K562 (cell line): ENCODE measurements around the gene KRT34. TPM values are rescaled to one million over a fixed set of nuclear protein-coding genes. Genes with fewer than 3 reads are reported as not detected.

Experiments
- ATAC-seq: fragments of 200-7000 bp; cut with Tn5 transposase; 3 replicates; pipeline ENCODE4 v1.9.1; 2020; ENCODE audit warnings: moderate library complexity
- BruUV-seq: library from RNA; stranded (reverse); fragments of 400-500 nt; replicated peaks from 2 replicates; lab custom pipeline; 2021; lab: Mats Ljungman, UMichigan
- CTCF ChIA-PET: fragments of 300-600 bp; formaldehyde crosslinking; extraction: SDS; loops from one replicate; lab custom pipeline; 2021; ENCODE audit warnings: low intra/inter-chr PET ratio; lab: Yijun Ruan, JAX
- POLR2A ChIA-PET: fragments of 300-600, 350-650 bp; sonication (Branson Sonifier 250); formaldehyde crosslinking; extraction: SDS; loops from one replicate; lab custom pipeline; 2021; ENCODE audit warnings: antibody characterized with exemption, inconsistent platforms; lab: Yijun Ruan, JAX
- DNase-seq, 4 experiments: peaks; one replicate each; pipeline versions ENCODE4 v3.0.0 to v3.0.0-alpha.2; 2011 to 2018; ENCODE audit warnings: low spot score in 3 of 4, mixed read lengths in 3 of 4; ENCODE audit errors: extremely low read depth in 1 of 4
- FAIRE-seq: peaks from 2 replicates; lab custom pipeline; 2011; peaks lifted over from hg19 to GRCh38; lab: Jason Lieb, UNC
- H2AFZ ChIP-seq: 2 replicates; pipeline ENCODE4 v1.6.0; 2011; ENCODE audit warnings: low read depth, low read length, control low read depth, inconsistent platforms
- H3K27ac ChIP-seq: fragments of 200-600 bp; 3 replicates; pipeline ENCODE4 v1.8.0; 2011; ENCODE audit warnings: low read depth, mild to moderate bottlenecking, control low read depth, inconsistent platforms, low read length, moderate library complexity, mixed read lengths; ENCODE audit errors: extremely low read depth
- H3K27me3 ChIP-seq, 2 experiments: fragments of 300-600 bp in 1 of 2; 2 replicates in 1 of 2; 3 replicates in 1 of 2; pipeline versions ENCODE4 v1.6.0 to v1.8.0; 2011; ENCODE audit warnings: inconsistent platforms in 2 of 2, low read length in 2 of 2, mild to moderate bottlenecking in 1 of 2, mixed read lengths in 1 of 2, moderate library complexity in 1 of 2; ENCODE audit not compliant: control insufficient read depth in 2 of 2, insufficient read depth in 2 of 2
- H3K36me3 ChIP-seq: fragments of 300-600 bp; 3 replicates; pipeline ENCODE4 v1.8.0; 2011; ENCODE audit warnings: mild to moderate bottlenecking, low read length, inconsistent platforms; ENCODE audit not compliant: control insufficient read depth, insufficient read depth
- H3K4me1 ChIP-seq, 2 experiments: fragments of 200-600 bp in 1 of 2; replicated peaks in 1 of 2; 2 replicates in 1 of 2; 3 replicates in 1 of 2; pipeline versions ENCODE4 v1.5.1 to v1.8.0; 2011; ENCODE audit warnings: inconsistent platforms in 2 of 2, low read length in 2 of 2, mild to moderate bottlenecking in 1 of 2, mixed read lengths in 1 of 2, moderate library complexity in 1 of 2; ENCODE audit not compliant: control insufficient read depth in 2 of 2, insufficient read depth in 2 of 2
- H3K4me2 ChIP-seq: 2 replicates; pipeline ENCODE4 v1.6.1; 2011; ENCODE audit warnings: low read length, control low read depth, inconsistent platforms, mixed read lengths; ENCODE audit not compliant: insufficient read depth
- H3K4me3 ChIP-seq: fragments of 200-600 bp; sonication (generic), shearing (Covaris generic); 2 replicates; pipeline ENCODE4 v1.5.1; 2016; ENCODE audit warnings: control low read depth, inconsistent platforms
- H3K79me2 ChIP-seq: fragments of 200-600 bp; 3 replicates; pipeline ENCODE4 v1.8.0; 2011; ENCODE audit warnings: low read length, inconsistent platforms; ENCODE audit not compliant: control insufficient read depth, insufficient read depth
- H3K9ac ChIP-seq, 2 experiments: 2 replicates each; pipeline versions ENCODE4 v1.6.0 to v1.6.1; 2011; ENCODE audit warnings: low read depth in 2 of 2, low read length in 2 of 2, control low read depth in 1 of 2, inconsistent platforms in 1 of 2, mild to moderate bottlenecking in 1 of 2, mixed read lengths in 1 of 2; ENCODE audit not compliant: insufficient read depth in 1 of 2
- H3K9me1 ChIP-seq: one replicate; pipeline ENCODE4 v1.6.0; 2011; ENCODE audit warnings: inconsistent platforms, mild to moderate bottlenecking, low read length, moderate library complexity; ENCODE audit not compliant: control insufficient read depth, insufficient read depth
- H3K9me3 ChIP-seq: replicated peaks from 2 replicates; pipeline ENCODE4 v1.5.1; 2011; ENCODE audit warnings: low read depth, low read length, inconsistent platforms; ENCODE audit not compliant: control insufficient read depth, insufficient read depth
- H4K20me1 ChIP-seq: replicated peaks from 2 replicates; pipeline ENCODE4 v1.6.1; 2011; ENCODE audit warnings: low read length, inconsistent platforms, mixed read lengths; ENCODE audit not compliant: control insufficient read depth, insufficient read depth
- CGGBP1 ChIP-seq: fragments of 250-450 bp; sonication (Bioruptor Pico); IDR thresholded peaks from 2 replicates; pipeline ENCODE4 v1.9.0; 2021; ENCODE audit warnings: mild to moderate bottlenecking
- CREB5 ChIP-seq: fragments of 250-450 bp; sonication (Bioruptor Pico); IDR thresholded peaks from 2 replicates; pipeline ENCODE4 v1.5.0; 2020; ENCODE audit warnings: mild to moderate bottlenecking
- CSDE1 ChIP-seq, 2 experiments: fragments of 450-650 bp; IDR thresholded peaks; 2 replicates each; pipeline ENCODE4 v1.6.1; 2016; ENCODE audit warnings: mild to moderate bottlenecking in 1 of 2
- ELK3 ChIP-seq: fragments of 450-650 bp; formaldehyde crosslinking; IDR thresholded peaks from 2 replicates; pipeline ENCODE4 v1.4.0; 2020; ENCODE audit warnings: mild to moderate bottlenecking
- HES1 ChIP-seq: fragments of 450-650 bp; IDR thresholded peaks from 2 replicates; pipeline ENCODE4 v1.6.1; 2016; ENCODE audit warnings: low read depth, mild to moderate bottlenecking, moderate library complexity
- IFI16 ChIP-seq: fragments of 250-450 bp; sonication (Bioruptor Pico); IDR thresholded peaks from 2 replicates; pipeline ENCODE4 v2.1.2; 2022; ENCODE audit warnings: mild to moderate bottlenecking, inconsistent platforms
- JUND ChIP-seq, 2 experiments: IDR thresholded peaks; 2 replicates in 1 of 2; 3 replicates in 1 of 2; pipeline ENCODE4 v1.6.1; 2011; ENCODE audit warnings: borderline replicate concordance in 2 of 2, low read depth in 2 of 2, low read length in 2 of 2, improper control_type of control experiment in 1 of 2, missing biosample characterization in 1 of 2, missing genetic modification characterization in 1 of 2, missing genetic modification reagents in 1 of 2
- MEF2A ChIP-seq: IDR thresholded peaks from 2 replicates; pipeline ENCODE4 v1.6.1; 2011; ENCODE audit warnings: low read depth, mild to moderate bottlenecking, low read length, moderate library complexity; ENCODE audit not compliant: control insufficient read depth
- NCOR1 ChIP-seq: fragments of 450-650 bp; IDR thresholded peaks from 2 replicates; pipeline ENCODE4 v1.6.1; 2016; ENCODE audit warnings: mild to moderate bottlenecking, moderate library complexity
- PRPF4 ChIP-seq: fragments of 200-400 bp; formaldehyde crosslinking; IDR thresholded peaks from one replicate; pipeline ENCODE4 v1.6.1; 2017; ENCODE audit warnings: low read length, low read depth, mild to moderate bottlenecking; ENCODE audit not compliant: insufficient read depth, poor library complexity, severe bottlenecking
- SMARCE1 ChIP-seq: fragments of 450-650 bp; IDR thresholded peaks from 2 replicates; pipeline ENCODE4 v1.7.1; 2016; ENCODE audit warnings: mild to moderate bottlenecking
- SOX6 ChIP-seq: fragments of 450-650 bp; IDR thresholded peaks from 2 replicates; pipeline ENCODE4 v1.6.1; 2014; ENCODE audit warnings: mild to moderate bottlenecking
- SRSF9 ChIP-seq: fragments of 200-400 bp; formaldehyde crosslinking; IDR thresholded peaks from 2 replicates; pipeline ENCODE4 v1.6.1; 2017; ENCODE audit warnings: low read depth, low read length, borderline replicate concordance
- TAF1 ChIP-seq: IDR thresholded peaks from 2 replicates; pipeline ENCODE4 v1.6.1; 2011; ENCODE audit warnings: mild to moderate bottlenecking, low read length, moderate library complexity; ENCODE audit not compliant: insufficient read depth, control insufficient read depth, severe bottlenecking; ENCODE audit errors: extremely low read depth
- TEAD1 ChIP-seq, 2 experiments: fragments of 450-650 bp in 1 of 2; sonication (generic) in 1 of 2; formaldehyde crosslinking; IDR thresholded peaks; 2 replicates each; pipeline versions ENCODE4 v1.4.0 to v1.8.0; 2020 to 2022; ENCODE audit warnings: mild to moderate bottlenecking in 2 of 2, missing genetic modification reagents in 1 of 2
- ZNF23 ChIP-seq: fragments of 250-450 bp; sonication (Bioruptor Pico); IDR thresholded peaks from 2 replicates; pipeline ENCODE4 v1.4.0; 2020; ENCODE audit warnings: mild to moderate bottlenecking
- WGBS: fragments of 100-300 bp; shearing (Covaris generic); methylation state at CpG from one replicate; pipeline ENCODE4 v1.1.6; 2016; ENCODE audit warnings: low coverage, mixed read lengths; ENCODE audit not compliant: insufficient coverage; ENCODE audit errors: missing lambda C conversion rate; 5-methylcytosine and 5-hydroxymethylcytosine counted together
- in situ Hi-C: fragments of 300-500 bp; cut with MboI; formaldehyde crosslinking; loops from 4 replicates; pipeline ENCODE4 v1.15.0; 2018; ENCODE audit warnings: inconsistent platforms, mixed read lengths
- intact Hi-C: fragments of 100-400 bp; cut with micrococcal nuclease; formaldehyde crosslinking; loops from 2 replicates; pipeline ENCODE4 v1.14.2; 2022
- polyA plus RNA-seq, 8 experiments: library from polyadenylated mRNA; depleted of rRNA in 4 of 8; stranded (reverse) in 5 of 8; unstranded in 3 of 8; fragments of >200 nt; fragmentation: Nextera tagmentation in 2 of 8; fragmentation: Illumina TruSeq in 1 of 8; extraction: Ambion mirVana in 2 of 8; extraction: Trizol in 1 of 8; gene quantifications; 2 replicates each; pipeline versions ENCODE4 v1.2.1 to v1.2.3, GENCODE V29; 2011 to 2014; ENCODE audit warnings: inconsistent platforms in 1 of 8, missing spikeins in 1 of 8
- total RNA-seq, 7 experiments: library from RNA; depleted of rRNA in 6 of 7; stranded (reverse); fragments of >200 nt in 6 of 7; fragmentation: Illumina TruSeq in 2 of 7; extraction: Trizol in 2 of 7; gene quantifications; 2 replicates each; pipeline versions ENCODE4 v1.2.1 to v1.2.3, GENCODE V29; 2011 to 2021; ENCODE audit warnings: low replicate concordance in 1 of 7

The KRT34 gene
- total and polyA plus RNA-seq, 9 of the 15 experiments (the other 6 are each of a cell fraction or from before 2014, with no cell fraction given): not detected

- POLR2A ChIA-PET: interaction anchor here (1.4 to 1.9 kb wide), 2 partner anchors 10 to 12 kb away, joined by 4 to 5 read pairs; no protein-coding TSS in a partner anchor
These were observed 33.3 kb upstream of the KRT34 start for GRCh38 chr17:41415411-41415810.

More at GRCh38 chr17:41415411-41415810, 33.3 kb upstream of the KRT34 start:
- CTCF ChIA-PET: no interaction called here
- no peak for DNase-seq
- peaks cover 16 to 30% of the 10 kb centered on the region in 2 experiments; a peak in 3 of 5 replicates for H3K27me3 ChIP-seq
- H4K20me1 ChIP-seq: no peaks in the 10 kb centered on the region
- H3K4me2 ChIP-seq: no peak overlapping the region
- in situ Hi-C loops: no loop called here
- H2AFZ ChIP-seq: no peak overlapping the region
- BruUV-seq: no TSS peak
- no peak for FAIRE-seq
- no peaks in the 10 kb centered on the region for H3K4me1 ChIP-seq
- H3K27ac ChIP-seq: no peak overlapping the region
- no peaks in the 10 kb centered on the region for H3K36me3 ChIP-seq
- no peaks in the 10 kb centered on the region for H3K9me1 ChIP-seq
- intact Hi-C loops: no loop called here
- no peak overlapping the region for H3K9ac ChIP-seq
- TF ChIP-seq SOX6: no peak
- TF ChIP-seq JUND (IDR thresholded peaks at IDR 0.05; ENCODE audit: borderline replicate concordance, low read depth, low read length): no peak
- no peak for TF ChIP-seq JUND (tag; IDR thresholded peaks at IDR 0.05; ENCODE audit: borderline replicate concordance, low read depth, low read length)
- no peak for TF ChIP-seq HES1
- no peak for TF ChIP-seq SMARCE1
- TF ChIP-seq SRSF9: no peak
- TF ChIP-seq ELK3 (CRISPR knock-in tag): no peak
- no peak for TF ChIP-seq IFI16 (CRISPR knock-in tag)
- TF ChIP-seq CREB5: no peak
- TF ChIP-seq TAF1: no peak
- no peak for TF ChIP-seq ZNF23 (CRISPR knock-in tag)
- TF ChIP-seq CGGBP1: no peak
- TF ChIP-seq NCOR1: no peak
- TF ChIP-seq CSDE1 (IDR thresholded peaks at IDR 0.05): no peak
- TF ChIP-seq MEF2A: no peak
- no peak for TF ChIP-seq PRPF4
- TF ChIP-seq TEAD1 (CRISPR knock-in tag; IDR thresholded peaks at IDR 0.05): no peak
- 0% methylated on average over 4 of the region's 4 CpGs for WGBS
- no peaks in the 10 kb centered on the region for H3K9me3 ChIP-seq
- no peak for ATAC-seq
- H3K79me2 ChIP-seq: no peaks in the 10 kb centered on the region
- H3K4me3 ChIP-seq: no peak overlapping the region
